GM21390 (cell line): ENCODE data around the gene TARBP1.
"Not testable (repeated sequence)": the region's sequence is repeated elsewhere in the genome, so short reads cannot be mapped to it uniquely, and the experiment has no call there.

Source experiments
- ATAC-seq: cut with Tn5 transposase; IDR thresholded peaks from one replicate; pipeline ENCODE4 v1.9.1; 2021; ENCODE audit not compliant: unreplicated experiment

The TARBP1 gene

GRCh38 chr1:234478481-234479309 is at the start of gene TARBP1:
Gene TARBP1, minus strand, starts transcription at chr1:234479179. Its CDS starts 76 bp downstream, at chr1:234479103.
- ATAC-seq, result peak; percentile 66

GRCh38 chr1:234528074-234528865 is 49.3 kb upstream of the TARBP1 start:
- no peak for ATAC-seq

- ATAC-seq, result no peak
Measured at GRCh38 chr1:234527346-234527745, 48.4 kb upstream of the TARBP1 start.

- no peak for ATAC-seq
Measured at GRCh38 chr1:234526922-234527321, 47.9 kb upstream of the TARBP1 start.

- ATAC-seq, result no peak
Measured at GRCh38 chr1:234525099-234525799, 46.3 kb upstream of the TARBP1 start.

- ATAC-seq, result no peak
Measured at GRCh38 chr1:234521836-234522235, 42.9 kb upstream of the TARBP1 start.

GRCh38 chr1:234520908-234521817 is 42.2 kb upstream of the TARBP1 start:
- no peak for ATAC-seq

GRCh38 chr1:234519506-234519905 is 40.5 kb upstream of the TARBP1 start:
- ATAC-seq, result no peak

- ATAC-seq, result no peak
Measured at GRCh38 chr1:234518876-234519275, 39.9 kb upstream of the TARBP1 start.

- not testable (repeated sequence) for ATAC-seq
Measured at GRCh38 chr1:234518086-234518485, 39.1 kb upstream of the TARBP1 start.

- ATAC-seq, result no peak
Measured at GRCh38 chr1:234517110-234517802, 38.3 kb upstream of the TARBP1 start.

GRCh38 chr1:234515821-234516241 is 36.9 kb upstream of the TARBP1 start:
- no peak for ATAC-seq

- no peak for ATAC-seq
Measured at GRCh38 chr1:234515411-234515810, 36.4 kb upstream of the TARBP1 start.

GRCh38 chr1:234512451-234512861 is 33.5 kb upstream of the TARBP1 start:
- ATAC-seq, result no peak

- no peak for ATAC-seq
Measured at GRCh38 chr1:234509457-234510328, 30.7 kb upstream of the TARBP1 start.

GRCh38 chr1:234507626-234508387 is 28.8 kb upstream of the TARBP1 start:
- no peak for ATAC-seq

GRCh38 chr1:234507089-234507488 is 28.1 kb upstream of the TARBP1 start:
- ATAC-seq, result no peak

- ATAC-seq, result no peak
Measured at GRCh38 chr1:234505769-234506102, 26.8 kb upstream of the TARBP1 start.
